GM18867 (cell line): Measurements from ENCODE around the gene MRPS12.

Experiments used
- ATAC-seq: cut with Tn5 transposase; IDR thresholded peaks from one replicate; pipeline ENCODE4 v1.9.1; 2021; ENCODE audit warnings: mild to moderate bottlenecking, moderate library complexity; ENCODE audit not compliant: unreplicated experiment

The MRPS12 gene

DNA sequence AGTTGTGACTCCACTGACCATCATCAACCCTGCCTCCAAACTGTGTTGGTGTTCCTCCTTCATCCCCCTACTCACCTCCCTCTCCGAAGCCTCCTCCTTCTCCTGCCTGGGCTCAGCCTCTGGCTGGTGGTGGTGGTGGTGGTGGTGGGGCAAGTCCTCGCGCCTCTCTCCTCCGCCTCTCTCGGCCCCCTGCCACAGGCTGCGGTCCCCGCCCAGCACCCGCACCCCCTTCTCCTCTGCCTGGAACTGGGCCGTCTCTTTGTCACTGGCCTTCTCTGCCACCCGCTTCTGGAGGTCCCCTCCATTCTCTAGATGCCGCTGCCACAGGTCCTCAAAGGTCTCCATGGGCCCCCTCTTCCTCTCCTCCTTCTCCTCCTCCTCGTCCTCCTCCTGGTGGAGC, 20.3 kb upstream of the MRPS12 start:
- ATAC-seq: no peak

- ATAC-seq: no peak
These were observed 19.2 kb upstream of the MRPS12 start for GRCh38 chr19:38911388-38912001.

GRCh38 chr19:38912600-38913514, 17.9 kb upstream of the MRPS12 start:
- ATAC-seq: no peak

- ATAC-seq: no peak
These were observed 16.8 kb upstream of the MRPS12 start for GRCh38 chr19:38913958-38914357.

GRCh38 chr19:38915329-38916321, 15.1 kb upstream of the MRPS12 start:
- no peak for ATAC-seq

- no peak for ATAC-seq
These were observed 13.2 kb upstream of the MRPS12 start for GRCh38 chr19:38917516-38917915.

DNA sequence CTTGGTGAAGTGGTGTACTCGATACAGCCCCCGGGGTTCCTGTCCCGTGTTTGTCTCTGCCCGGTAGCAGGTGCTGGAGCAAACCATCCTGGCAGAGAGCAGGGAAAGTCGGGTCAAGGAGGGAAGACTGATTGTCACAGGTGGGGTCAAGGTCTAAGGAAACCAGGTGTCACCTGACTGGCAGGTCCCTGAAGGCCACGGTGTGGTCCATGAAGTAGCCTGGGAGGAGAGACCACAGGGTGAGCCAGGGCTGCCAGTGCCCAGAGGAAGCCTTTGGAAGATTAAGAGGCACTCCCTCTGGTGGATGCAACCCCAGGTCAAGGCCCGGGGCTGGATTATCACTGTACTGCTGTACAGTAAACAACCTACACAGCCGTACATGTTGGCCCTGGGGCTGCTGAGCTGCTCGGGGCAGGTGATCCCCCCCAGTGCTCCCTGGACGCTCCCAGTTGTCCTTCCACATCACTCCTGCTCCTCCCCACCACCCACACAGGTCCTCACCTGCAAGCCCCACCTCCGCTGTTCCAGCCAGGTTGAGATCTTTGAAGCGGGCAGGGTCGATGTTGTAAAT, 12.7 kb upstream of the MRPS12 start:
- no peak for ATAC-seq

- ATAC-seq: no peak
These were observed 12.2 kb upstream of the MRPS12 start for GRCh38 chr19:38918526-38918925.

GRCh38 chr19:38919837-38920601, 10.7 kb upstream of the MRPS12 start:
- ATAC-seq: no peak

DNA sequence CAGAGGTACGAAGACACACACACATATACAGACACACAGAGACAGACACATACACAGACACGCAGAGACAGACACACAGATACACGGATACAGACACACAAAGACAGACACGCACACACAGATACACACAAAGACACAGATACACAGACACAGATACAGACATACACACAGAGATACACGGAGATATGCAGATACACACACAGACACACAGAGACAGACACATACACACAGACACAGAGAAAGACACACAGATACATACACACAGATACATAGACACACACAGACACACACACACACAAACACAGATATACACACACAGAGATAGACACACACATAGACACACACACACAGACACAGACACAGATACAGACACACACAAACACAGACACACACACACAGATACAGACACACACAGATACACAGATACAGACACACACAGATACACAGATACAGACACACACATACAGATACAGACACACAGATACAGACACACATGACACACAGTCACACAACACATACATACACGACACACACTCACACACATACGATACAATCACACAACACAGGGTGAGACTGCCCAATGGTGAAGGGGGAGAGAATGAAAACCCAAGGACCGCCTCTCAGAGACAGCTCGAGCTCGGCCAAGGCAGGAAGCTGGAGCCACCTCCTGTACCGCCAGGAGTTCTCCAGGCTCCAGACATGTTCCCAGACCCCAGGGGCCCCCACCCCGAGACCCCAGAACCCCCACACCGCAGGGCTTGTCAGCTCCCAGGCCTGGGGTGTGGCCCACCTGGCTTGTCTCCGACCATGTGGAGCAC, 9.9 kb upstream of the MRPS12 start:
- no peak for ATAC-seq

DNA sequence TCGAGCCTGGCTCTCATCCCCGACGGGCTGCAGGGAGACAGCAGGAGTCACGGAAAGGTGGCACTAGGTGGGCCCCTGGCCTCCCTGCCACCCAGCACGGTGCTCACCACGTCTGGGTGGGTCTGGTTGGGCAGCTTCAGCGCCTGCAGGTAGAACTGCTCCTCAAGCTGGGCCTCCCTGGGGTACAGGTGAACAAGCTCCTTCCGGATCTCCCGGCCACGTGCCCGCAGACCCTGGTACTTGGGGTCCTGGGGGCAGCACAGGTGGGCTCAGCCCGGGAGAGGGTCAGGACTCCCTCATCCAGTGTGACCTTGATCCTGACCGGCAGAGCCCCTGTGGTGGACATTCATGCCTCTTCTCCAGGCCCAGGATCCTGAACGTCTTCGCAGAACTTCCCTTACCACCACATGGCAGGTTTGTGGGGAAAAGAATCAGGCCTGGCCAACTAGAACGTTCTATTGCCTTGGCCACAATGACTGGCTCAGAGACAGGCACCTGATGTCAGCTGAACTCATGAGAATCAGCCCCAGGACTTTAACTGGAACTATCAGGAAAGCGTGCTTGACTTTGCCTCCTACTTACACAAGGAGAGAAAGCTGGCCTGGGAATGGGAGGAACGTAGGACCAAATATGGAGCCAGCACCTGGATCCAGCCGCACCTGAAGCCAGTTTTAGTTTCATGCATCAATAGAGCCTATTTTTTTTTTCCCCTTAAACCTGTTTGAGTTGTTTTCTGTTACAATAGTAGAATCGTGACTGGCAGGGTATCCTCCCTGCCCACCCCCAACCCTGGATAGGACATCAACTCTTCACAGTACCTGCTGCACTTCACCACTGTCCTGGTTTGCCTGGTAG, 9.1 kb upstream of the MRPS12 start:
- ATAC-seq: no peak

DNA sequence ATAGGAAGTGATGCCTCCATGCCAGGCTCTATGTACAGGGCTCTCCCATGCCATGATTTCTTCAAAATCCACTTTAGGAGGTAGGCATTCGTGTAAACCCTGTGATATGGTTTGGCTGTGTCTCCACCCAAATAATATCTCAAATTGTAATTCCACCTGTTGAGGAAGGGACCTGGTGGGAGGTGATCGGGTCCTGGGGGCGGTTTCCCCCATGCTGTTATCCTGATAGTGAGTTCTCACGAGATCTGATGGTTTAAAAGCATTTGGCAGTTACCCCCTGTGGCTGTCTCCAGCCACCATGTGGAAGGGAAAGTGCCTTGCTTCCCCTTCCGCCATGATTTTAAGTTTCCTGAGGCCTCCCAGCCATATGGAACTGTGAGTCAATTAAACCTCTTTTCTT, 8.3 kb upstream of the MRPS12 start:
- ATAC-seq: no peak

DNA sequence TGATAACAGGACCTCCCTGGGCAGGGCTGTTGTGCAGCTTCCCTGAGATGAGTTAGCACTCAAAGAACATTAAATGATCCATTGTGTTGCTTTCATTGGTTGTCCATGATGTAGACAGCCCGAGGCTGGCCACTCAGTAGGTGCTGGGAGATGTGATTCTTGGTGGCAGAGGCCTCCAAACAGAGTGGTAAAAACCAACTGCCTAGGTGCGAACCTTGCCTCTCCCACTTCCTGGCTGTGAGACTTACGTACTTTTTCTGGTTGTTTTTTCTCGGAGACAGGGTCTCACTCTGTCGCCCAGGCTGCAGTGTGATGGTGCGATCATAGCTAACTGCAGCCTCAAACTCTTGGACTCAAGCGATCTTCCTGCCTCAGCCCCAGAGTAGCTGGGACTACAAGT, 6.4 kb upstream of the MRPS12 start:
- ATAC-seq: no peak

DNA sequence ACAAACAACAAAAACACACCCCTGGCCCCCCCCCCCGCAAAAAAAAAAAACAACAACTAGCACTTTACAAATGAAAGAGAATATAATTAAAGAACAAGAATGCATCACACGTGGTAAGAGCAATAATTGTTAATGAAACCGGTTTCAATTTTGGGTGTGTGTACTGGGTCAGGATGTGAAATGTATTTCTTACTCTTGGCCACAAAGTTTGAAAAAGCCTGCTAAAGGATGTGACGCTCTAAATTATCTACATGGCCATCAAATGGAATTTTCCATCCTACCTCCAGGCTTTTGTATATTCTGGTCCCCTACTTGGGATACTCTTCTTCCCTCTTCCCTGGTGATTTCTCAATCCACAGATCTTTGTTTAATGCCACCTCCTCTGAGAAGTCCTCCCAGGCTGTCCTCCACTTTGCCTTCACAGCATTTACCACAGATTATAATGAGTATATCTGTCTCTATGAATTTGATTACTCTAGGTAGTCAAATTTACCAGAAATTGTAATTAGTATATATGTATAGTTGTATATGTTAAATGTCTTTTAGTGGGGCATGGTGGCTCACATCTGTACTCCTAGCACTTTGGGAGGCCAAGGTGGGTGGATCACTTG, 2.2 kb upstream of the MRPS12 start:
- no peak for ATAC-seq

DNA sequence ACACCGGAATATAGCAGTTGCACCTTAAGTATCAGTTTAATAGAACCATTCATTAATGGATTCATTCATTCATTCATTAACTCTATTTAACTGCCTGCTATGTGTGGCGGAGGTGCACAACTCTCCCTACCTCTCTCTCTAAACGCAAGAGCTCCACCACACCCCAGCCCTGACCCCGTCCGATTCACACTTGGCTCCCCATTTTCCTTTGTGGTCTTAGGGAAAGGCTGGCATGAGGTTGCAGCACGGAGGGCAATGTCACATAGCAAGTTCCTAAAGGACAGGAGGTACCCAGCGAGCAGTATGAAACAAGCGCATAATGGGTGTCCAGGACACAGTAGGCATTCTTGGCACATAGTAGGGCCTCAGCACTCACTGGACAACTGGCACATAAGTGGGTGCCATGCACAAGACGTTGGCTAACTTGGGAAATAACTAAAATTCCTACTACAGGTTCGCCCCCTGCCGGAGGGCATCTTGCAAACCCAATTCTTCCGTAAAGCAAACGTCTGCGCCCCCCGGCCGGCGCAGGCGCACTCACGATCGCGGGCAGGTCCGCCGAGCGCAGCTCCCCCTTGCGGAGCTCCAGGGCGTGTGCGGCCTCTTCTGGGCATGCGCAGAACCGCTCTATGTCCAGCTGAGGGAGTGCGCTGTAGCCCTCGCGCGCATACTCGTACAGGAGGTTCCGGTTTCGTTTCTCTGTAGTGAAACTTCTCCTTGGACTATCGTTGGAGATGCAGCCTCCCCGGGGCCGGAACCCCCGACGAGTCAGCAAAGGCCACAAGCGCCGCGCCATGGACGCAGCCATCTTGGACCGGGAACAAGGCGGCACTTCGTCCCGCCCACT, 592 bp upstream of the MRPS12 start, which contains the start of gene SARS2:
TSS of gene SARS2 (minus strand) at position 835 of the 847 bp plus-strand sequence. CDS start at position 808, 27 bp downstream.
- ATAC-seq: peak; percentile 68

DNA sequence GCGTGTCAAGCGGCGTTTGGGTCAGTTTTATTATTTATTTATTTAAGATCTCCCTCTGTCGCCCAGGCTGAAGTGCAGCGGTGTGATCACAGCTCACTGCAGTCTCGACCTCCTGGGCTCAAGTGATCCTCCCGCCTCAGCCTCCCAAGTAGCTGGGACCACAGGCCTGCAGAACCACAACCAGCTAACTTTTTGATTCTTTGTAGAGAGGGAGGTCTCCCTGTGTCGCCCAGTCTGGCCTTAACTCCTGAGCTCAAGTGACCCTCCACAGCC, 713 bp downstream of the MRPS12 start:
- no peak for ATAC-seq
